ENCODE data around the gene ANKDD1A. TPM values are rescaled to one million over a fixed set of nuclear protein-coding genes. Genes with fewer than 3 reads are reported as not detected.

Gene ANKDD1A
- total and polyA plus RNA-seq, 2 experiments from 2014 or later = 6.7 to 9.3 TPM

DNA sequence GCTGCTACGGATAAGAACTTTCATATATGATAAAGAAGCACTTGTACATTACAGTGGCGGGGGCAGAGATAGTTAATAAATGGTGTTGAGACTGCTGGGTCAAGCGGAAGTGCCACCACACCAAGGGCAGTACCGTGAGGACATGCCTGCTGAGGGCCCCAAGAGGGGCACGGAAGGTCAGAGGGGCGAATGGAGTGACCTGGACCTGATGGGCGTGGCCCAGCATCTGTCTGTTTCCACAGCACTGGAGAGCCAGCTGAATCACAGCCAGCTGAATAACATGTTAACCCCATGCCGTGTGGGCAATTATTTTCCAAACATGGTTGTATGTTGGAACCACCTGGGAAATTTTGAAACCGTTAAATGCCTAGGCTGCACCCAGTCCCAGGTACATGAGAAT lies 37.2 kb downstream of the ANKDD1A start (continued):
- TF ChIP-seq, protein P1, sequence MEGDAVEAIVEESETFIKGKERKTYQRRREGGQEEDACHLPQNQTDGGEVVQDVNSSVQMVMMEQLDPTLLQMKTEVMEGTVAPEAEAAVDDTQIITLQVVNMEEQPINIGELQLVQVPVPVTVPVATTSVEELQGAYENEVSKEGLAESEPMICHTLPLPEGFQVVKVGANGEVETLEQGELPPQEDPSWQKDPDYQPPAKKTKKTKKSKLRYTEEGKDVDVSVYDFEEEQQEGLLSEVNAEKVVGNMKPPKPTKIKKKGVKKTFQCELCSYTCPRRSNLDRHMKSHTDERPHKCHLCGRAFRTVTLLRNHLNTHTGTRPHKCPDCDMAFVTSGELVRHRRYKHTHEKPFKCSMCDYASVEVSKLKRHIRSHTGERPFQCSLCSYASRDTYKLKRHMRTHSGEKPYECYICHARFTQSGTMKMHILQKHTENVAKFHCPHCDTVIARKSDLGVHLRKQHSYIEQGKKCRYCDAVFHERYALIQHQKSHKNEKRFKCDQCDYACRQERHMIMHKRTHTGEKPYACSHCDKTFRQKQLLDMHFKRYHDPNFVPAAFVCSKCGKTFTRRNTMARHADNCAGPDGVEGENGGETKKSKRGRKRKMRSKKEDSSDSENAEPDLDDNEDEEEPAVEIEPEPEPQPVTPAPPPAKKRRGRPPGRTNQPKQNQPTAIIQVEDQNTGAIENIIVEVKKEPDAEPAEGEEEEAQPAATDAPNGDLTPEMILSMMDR (conservative IDR thresholded peaks at IDR 0.05; ENCODE audit: low read depth in 2 of 2) = no peak
- TF ChIP-seq, protein P2, sequence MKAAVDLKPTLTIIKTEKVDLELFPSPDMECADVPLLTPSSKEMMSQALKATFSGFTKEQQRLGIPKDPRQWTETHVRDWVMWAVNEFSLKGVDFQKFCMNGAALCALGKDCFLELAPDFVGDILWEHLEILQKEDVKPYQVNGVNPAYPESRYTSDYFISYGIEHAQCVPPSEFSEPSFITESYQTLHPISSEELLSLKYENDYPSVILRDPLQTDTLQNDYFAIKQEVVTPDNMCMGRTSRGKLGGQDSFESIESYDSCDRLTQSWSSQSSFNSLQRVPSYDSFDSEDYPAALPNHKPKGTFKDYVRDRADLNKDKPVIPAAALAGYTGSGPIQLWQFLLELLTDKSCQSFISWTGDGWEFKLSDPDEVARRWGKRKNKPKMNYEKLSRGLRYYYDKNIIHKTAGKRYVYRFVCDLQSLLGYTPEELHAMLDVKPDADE (IDR thresholded peaks at IDR 0.05) = no peak
- TF ChIP-seq ZNF114 (CRISPR knock-in tag; IDR thresholded peaks at IDR 0.05) = no peak

DNA sequence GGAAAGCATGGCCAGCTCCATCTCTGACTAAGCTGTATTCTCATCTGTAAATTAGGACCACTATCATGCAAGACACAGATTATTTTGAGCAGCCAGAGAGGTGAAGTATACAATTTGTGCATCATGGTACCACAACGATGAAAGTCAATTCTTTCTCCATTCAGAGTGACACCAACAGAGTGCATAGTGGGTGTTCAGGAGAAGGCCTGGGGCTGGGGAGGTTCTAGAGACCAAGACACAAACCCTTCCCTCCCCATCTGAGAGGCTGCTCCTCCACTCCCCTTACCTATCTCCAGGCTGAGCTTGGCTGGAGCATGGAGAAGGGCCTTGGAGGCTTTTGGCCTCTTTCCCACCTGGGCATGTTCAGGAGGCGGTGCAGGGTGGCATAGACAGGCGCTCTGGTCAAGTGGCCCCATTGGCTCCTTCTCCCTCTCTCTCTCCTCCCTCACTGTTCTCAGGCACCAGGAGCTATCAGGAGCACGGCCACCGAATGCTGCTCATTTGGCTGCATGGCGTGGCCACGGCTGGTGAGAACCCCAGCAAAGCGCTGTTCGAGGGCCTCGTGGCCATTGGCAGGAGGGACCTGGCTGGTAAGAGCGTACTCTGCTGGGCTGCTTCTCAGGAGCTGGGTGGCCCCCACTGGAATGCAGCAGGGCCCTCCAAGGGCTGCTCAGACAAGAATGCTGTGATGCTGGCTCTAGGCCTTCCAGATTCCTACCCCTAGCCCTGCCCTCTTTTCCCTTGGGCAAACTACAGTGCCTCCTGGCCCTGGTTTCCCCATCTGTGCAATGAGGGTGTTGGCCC lies 37.9 kb downstream of the ANKDD1A start:
- H3K79me2 ChIP-seq (replicated peaks; ENCODE audit: insufficient read depth) = no peaks in the 10 kb centered on the region
- no peaks in the 10 kb centered on the region for H3K27me3 ChIP-seq (ENCODE audit: insufficient read depth)
- Mint-ChIP-seq H3K4me1 (peaks cover 3% of the 10 kb centered on the region; the same call in 1 of the 3 replicates), H3K36me3 (ENCODE audit: low read depth) (peaks cover 32% of the 10 kb centered on the region), H3K27me3 (ENCODE audit: insufficient read depth, low read depth, poor library complexity) (peaks cover 22% of the 10 kb centered on the region), H3K9me3 (peaks cover 34% of the 10 kb centered on the region), H3K27ac (no peak overlapping the region), H3K4me3 (no peak overlapping the region)
- no peak overlapping the region for H3K4me2 ChIP-seq
- H3F3A ChIP-seq (replicated peaks; ENCODE audit: low read depth) = 0 out of 2 replicates have a peak, but pooled peaks cover 4% of the 10 kb centered on the region
- H3K4me1 ChIP-seq (ENCODE audit: insufficient read depth) = no peaks in the 10 kb centered on the region
- peaks cover 4% of the 10 kb centered on the region; the same call in 1 of the 2 replicates for H3K9me2 ChIP-seq (ENCODE audit: insufficient read depth)
- no peak overlapping the region for H3K4me3 ChIP-seq
- peak; percentile 34; the same call in 2 of the 3 replicates for ATAC-seq
- H3K36me3 ChIP-seq (ENCODE audit: insufficient read depth) = no peaks in the 10 kb centered on the region
- no peaks in the 10 kb centered on the region for H4K20me1 ChIP-seq (replicated peaks; ENCODE audit: insufficient read depth)
- no peak overlapping the region for H3K27ac ChIP-seq (ENCODE audit: low read depth)
- no peak overlapping the region for H2AFZ ChIP-seq
- DNase-seq (ENCODE audit: low spot score) = no peak
- TF ChIP-seq REST (IDR thresholded peaks at IDR 0.05; ENCODE audit: unreplicated experiment) = no peak
- no peak for TF ChIP-seq EZH2 (IDR thresholded peaks at IDR 0.05; ENCODE audit: low read depth, unreplicated experiment)
- TF ChIP-seq, protein P3, sequence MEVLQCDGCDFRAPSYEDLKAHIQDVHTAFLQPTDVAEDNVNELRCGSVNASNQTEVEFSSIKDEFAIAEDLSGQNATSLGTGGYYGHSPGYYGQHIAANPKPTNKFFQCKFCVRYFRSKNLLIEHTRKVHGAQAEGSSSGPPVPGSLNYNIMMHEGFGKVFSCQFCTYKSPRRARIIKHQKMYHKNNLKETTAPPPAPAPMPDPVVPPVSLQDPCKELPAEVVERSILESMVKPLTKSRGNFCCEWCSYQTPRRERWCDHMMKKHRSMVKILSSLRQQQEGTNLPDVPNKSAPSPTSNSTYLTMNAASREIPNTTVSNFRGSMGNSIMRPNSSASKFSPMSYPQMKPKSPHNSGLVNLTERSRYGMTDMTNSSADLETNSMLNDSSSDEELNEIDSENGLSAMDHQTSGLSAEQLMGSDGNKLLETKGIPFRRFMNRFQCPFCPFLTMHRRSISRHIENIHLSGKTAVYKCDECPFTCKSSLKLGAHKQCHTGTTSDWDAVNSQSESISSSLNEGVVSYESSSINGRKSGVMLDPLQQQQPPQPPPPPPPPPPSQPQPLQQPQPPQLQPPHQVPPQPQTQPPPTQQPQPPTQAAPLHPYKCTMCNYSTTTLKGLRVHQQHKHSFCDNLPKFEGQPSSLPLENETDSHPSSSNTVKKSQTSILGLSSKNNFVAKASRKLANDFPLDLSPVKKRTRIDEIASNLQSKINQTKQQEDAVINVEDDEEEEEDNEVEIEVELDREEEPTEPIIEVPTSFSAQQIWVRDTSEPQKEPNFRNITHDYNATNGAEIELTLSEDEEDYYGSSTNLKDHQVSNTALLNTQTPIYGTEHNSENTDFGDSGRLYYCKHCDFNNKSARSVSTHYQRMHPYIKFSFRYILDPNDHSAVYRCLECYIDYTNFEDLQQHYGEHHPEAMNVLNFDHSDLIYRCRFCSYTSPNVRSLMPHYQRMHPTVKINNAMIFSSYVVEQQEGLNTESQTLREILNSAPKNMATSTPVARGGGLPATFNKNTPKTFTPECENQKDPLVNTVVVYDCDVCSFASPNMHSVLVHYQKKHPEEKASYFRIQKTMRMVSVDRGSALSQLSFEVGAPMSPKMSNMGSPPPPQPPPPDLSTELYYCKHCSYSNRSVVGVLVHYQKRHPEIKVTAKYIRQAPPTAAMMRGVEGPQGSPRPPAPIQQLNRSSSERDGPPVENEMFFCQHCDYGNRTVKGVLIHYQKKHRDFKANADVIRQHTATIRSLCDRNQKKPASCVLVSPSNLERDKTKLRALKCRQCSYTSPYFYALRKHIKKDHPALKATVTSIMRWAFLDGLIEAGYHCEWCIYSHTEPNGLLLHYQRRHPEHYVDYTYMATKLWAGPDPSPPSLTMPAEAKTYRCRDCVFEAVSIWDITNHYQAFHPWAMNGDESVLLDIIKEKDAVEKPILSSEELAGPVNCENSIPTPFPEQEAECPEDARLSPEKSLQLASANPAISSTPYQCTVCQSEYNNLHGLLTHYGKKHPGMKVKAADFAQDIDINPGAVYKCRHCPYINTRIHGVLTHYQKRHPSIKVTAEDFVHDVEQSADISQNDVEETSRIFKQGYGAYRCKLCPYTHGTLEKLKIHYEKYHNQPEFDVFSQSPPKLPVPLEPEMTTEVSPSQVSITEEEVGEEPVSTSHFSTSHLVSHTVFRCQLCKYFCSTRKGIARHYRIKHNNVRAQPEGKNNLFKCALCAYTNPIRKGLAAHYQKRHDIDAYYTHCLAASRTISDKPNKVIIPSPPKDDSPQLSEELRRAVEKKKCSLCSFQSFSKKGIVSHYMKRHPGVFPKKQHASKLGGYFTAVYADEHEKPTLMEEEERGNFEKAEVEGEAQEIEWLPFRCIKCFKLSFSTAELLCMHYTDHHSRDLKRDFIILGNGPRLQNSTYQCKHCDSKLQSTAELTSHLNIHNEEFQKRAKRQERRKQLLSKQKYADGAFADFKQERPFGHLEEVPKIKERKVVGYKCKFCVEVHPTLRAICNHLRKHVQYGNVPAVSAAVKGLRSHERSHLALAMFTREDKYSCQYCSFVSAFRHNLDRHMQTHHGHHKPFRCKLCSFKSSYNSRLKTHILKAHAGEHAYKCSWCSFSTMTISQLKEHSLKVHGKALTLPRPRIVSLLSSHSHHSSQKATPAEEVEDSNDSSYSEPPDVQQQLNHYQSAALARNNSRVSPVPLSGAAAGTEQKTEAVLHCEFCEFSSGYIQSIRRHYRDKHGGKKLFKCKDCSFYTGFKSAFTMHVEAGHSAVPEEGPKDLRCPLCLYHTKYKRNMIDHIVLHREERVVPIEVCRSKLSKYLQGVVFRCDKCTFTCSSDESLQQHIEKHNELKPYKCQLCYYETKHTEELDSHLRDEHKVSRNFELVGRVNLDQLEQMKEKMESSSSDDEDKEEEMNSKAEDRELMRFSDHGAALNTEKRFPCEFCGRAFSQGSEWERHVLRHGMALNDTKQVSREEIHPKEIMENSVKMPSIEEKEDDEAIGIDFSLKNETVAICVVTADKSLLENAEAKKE (CRISPR knock-in tag; IDR thresholded peaks at IDR 0.05) = no peak
- no peak for TF ChIP-seq EZH2phosphoT487 (IDR thresholded peaks at IDR 0.05; ENCODE audit: unreplicated experiment)
- no peak for TF ChIP-seq POLR2AphosphoS5 (IDR thresholded peaks at IDR 0.05; ENCODE audit: low read depth)
- TF ChIP-seq, protein P2 (IDR thresholded peaks at IDR 0.05) = no peak
- TF ChIP-seq ZNF331 (CRISPR knock-in tag; IDR thresholded peaks at IDR 0.05; ENCODE audit: low read depth) = no peak

All from GM23338 (cell line).